Effector CD8-positive, alpha-beta T cell (primary cell): Measurements from ENCODE around the gene PIM2.
"Not testable (repeated sequence)": the region's sequence is repeated elsewhere in the genome, so short reads cannot be mapped to it uniquely, and the experiment has no call there.

ENCODE experiments used
- DNase-seq: peaks from one replicate; lab custom pipeline; 2025; lab: John Stamatoyannopoulos, UW

The PIM2 gene

GRCh38 chrX:48908600-48908999, 10.2 kb downstream of the PIM2 start:
- no peak for DNase-seq

GRCh38 chrX:48905090-48905790, 13.6 kb downstream of the PIM2 start:
- no peak for DNase-seq

GRCh38 chrX:48904626-48905025, 14.2 kb downstream of the PIM2 start:
- DNase-seq = no peak

GRCh38 chrX:48904180-48904579, 14.6 kb downstream of the PIM2 start:
- DNase-seq = no peak

- DNase-seq = no peak
Measured at GRCh38 chrX:48903290-48903689, 15.5 kb downstream of the PIM2 start.

GRCh38 chrX:48902776-48903175, 16.0 kb downstream of the PIM2 start:
- no peak for DNase-seq

GRCh38 chrX:48902135-48902534, 16.7 kb downstream of the PIM2 start:
- no peak for DNase-seq

GRCh38 chrX:48901069-48901468, 17.8 kb downstream of the PIM2 start:
- no peak for DNase-seq

GRCh38 chrX:48899078-48899410, 19.8 kb downstream of the PIM2 start:
- no peak for DNase-seq

- peak; percentile 80 for DNase-seq
Measured at GRCh38 chrX:48897625-48898306, 21.1 kb downstream of the PIM2 start, which contains the start of the genes PQBP1 and TIMM17B. Gene PQBP1, plus strand, starts transcription at chrX:48897930. Its CDS starts 580 bp downstream, at chrX:48898510. Gene TIMM17B, minus strand, starts transcription at chrX:48897768. Its CDS starts 19 bp downstream, at chrX:48897749.

GRCh38 chrX:48897157-48897624, 21.6 kb downstream of the PIM2 start:
- peak; percentile 47 for DNase-seq

- DNase-seq = no peak
Measured at GRCh38 chrX:48896611-48897011, 22.2 kb downstream of the PIM2 start.

GRCh38 chrX:48894891-48895290, 23.9 kb downstream of the PIM2 start:
- DNase-seq = no peak

GRCh38 chrX:48893556-48894348, 25.1 kb downstream of the PIM2 start:
- no peak for DNase-seq

GRCh38 chrX:48892896-48893295, 25.9 kb downstream of the PIM2 start:
- no peak for DNase-seq

GRCh38 chrX:48891402-48892288, 27.2 kb downstream of the PIM2 start:
- peak; percentile 64 for DNase-seq

- DNase-seq = no peak
Measured at GRCh38 chrX:48890934-48891401, 27.9 kb downstream of the PIM2 start.

- DNase-seq = no peak
Measured at GRCh38 chrX:48890296-48890925, 28.4 kb downstream of the PIM2 start.

GRCh38 chrX:48886586-48886985, 32.2 kb downstream of the PIM2 start:
- not testable (repeated sequence) for DNase-seq

GRCh38 chrX:48883729-48884128, 35.1 kb downstream of the PIM2 start:
- DNase-seq = no peak

GRCh38 chrX:48876944-48877343, 41.9 kb downstream of the PIM2 start:
- not testable (repeated sequence) for DNase-seq
